Measurements from ENCODE around the gene CHRM3.

GRCh38 chr1:239386453-239387303, at the start of gene CHRM3:
- TF ChIP-seq POLR2AphosphoS5 (IDR thresholded peaks at IDR 0.05) (peak; percentile 79 to 87), EP300 (IDR thresholded peaks at IDR 0.05) (no peak)
- TF ChIP-seq, protein P1, sequence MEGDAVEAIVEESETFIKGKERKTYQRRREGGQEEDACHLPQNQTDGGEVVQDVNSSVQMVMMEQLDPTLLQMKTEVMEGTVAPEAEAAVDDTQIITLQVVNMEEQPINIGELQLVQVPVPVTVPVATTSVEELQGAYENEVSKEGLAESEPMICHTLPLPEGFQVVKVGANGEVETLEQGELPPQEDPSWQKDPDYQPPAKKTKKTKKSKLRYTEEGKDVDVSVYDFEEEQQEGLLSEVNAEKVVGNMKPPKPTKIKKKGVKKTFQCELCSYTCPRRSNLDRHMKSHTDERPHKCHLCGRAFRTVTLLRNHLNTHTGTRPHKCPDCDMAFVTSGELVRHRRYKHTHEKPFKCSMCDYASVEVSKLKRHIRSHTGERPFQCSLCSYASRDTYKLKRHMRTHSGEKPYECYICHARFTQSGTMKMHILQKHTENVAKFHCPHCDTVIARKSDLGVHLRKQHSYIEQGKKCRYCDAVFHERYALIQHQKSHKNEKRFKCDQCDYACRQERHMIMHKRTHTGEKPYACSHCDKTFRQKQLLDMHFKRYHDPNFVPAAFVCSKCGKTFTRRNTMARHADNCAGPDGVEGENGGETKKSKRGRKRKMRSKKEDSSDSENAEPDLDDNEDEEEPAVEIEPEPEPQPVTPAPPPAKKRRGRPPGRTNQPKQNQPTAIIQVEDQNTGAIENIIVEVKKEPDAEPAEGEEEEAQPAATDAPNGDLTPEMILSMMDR (IDR thresholded peaks at IDR 0.05): peak; percentile 32 to 42 (median 38)

Data from esophagus muscularis mucosa (tissue), 4 donors.